Fibroblast of the aortic adventitia (primary cell): Measurements from ENCODE around the gene E2F6. TPM values are rescaled to one million over a fixed set of nuclear protein-coding genes. Genes with fewer than 3 reads are reported as not detected.

Source experiments
- DNase-seq: peaks from one replicate; pipeline ENCODE4 v3.0.0-alpha.2; 2010; ENCODE audit warnings: low read depth
- H3K4me3 ChIP-seq: 2 replicates; pipeline ENCODE4 v1.5.1; 2011; ENCODE audit warnings: low read depth, mild to moderate bottlenecking, control low read depth, low read length, moderate library complexity
- CTCF ChIP-seq: IDR thresholded peaks from 2 replicates; pipeline ENCODE4 v1.5.1; 2011; ENCODE audit warnings: mild to moderate bottlenecking, low read length, control low read depth, inconsistent platforms; ENCODE audit not compliant: insufficient read depth
- total RNA-seq: library from RNA; depleted of rRNA; stranded (reverse); fragments of >200 nt; gene quantifications from 2 replicates; pipeline ENCODE4 v1.2.3, GENCODE V29; 2012; ENCODE audit warnings: low replicate concordance

E2F6 gene
- total RNA-seq, 1 donor, result 11.3 TPM

DNA sequence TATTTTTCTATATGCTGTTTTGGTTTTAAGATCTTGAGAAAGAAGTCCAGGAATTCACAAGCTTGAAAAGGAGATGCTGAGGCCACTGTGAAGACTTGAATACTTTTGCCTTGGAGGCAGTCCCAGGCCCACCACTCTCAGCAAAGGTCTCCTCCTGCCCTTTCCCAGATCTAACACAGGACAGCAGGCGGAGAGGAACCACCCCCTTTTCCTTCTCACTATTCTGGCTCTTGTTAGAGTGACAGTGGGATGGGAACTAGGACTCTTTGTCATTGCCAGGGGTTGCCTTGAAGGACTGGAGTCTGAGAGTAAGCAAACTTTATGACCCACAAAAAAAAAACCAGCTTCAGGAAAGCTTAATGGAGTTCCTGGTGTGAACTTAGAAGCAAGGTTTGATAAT lies 54.7 kb downstream of the E2F6 start:
- TF ChIP-seq CTCF, result no peak

GRCh38 chr2:11410101-11410500 lies 55.9 kb downstream of the E2F6 start:
- no peak for TF ChIP-seq CTCF
- no peak for DNase-seq
- no peak overlapping the region for H3K4me3 ChIP-seq

More for the DNA sequence above, 54.7 kb downstream of the E2F6 start:
- H3K4me3 ChIP-seq, result no peak overlapping the region
- no peak for DNase-seq

DNA sequence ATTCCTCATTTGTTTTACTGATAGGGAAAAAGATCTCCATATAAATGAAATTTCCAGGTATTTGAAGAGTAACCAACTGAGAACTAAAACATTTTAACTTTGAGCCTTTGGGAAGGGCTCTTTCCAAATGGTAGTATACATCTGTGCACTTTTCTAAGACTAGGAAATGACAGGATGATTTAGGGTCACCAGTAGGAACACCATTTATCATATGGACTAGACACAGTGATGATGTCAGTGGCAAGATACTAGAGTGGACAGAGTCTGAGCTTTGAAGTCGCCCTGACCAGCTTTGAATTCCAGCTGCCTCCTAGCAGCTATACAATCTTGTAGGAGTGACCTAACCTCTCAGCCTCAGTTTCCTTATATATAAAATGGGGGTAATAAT lies 56.4 kb downstream of the E2F6 start:
- H3K4me3 ChIP-seq, result no peak overlapping the region
- no peak for DNase-seq
- no peak for TF ChIP-seq CTCF

- no peak for DNase-seq
- no peak overlapping the region for H3K4me3 ChIP-seq
- TF ChIP-seq CTCF, result no peak
Measured at GRCh38 chr2:11408959-11409571, 56.9 kb downstream of the E2F6 start.

DNA sequence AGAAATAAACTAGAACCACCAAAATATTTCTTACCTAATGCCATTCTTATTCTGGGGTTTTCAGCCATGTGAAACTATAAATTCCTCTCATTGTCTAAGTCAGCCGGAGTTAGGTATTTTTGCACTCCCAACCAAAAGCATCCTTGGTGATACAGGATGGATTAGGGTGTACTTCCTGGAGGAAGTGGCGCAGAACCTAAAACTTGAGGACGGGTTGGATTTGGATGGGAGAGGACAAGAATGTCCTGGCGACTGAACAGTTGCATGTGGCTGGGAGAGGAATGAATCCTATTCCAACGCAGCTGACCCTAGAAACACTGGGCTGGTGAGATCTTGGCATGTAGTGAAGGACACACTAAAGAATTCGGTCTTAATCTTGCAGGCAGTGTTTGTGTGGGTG lies 58.5 kb downstream of the E2F6 start:
- no peak for DNase-seq
- no peak for TF ChIP-seq CTCF
- H3K4me3 ChIP-seq, result no peak overlapping the region

- no peak for TF ChIP-seq CTCF
- H3K4me3 ChIP-seq, result no peak overlapping the region
- DNase-seq, result peak; percentile 82
Measured at GRCh38 chr2:11406958-11407381, 59.0 kb downstream of the E2F6 start.

DNA sequence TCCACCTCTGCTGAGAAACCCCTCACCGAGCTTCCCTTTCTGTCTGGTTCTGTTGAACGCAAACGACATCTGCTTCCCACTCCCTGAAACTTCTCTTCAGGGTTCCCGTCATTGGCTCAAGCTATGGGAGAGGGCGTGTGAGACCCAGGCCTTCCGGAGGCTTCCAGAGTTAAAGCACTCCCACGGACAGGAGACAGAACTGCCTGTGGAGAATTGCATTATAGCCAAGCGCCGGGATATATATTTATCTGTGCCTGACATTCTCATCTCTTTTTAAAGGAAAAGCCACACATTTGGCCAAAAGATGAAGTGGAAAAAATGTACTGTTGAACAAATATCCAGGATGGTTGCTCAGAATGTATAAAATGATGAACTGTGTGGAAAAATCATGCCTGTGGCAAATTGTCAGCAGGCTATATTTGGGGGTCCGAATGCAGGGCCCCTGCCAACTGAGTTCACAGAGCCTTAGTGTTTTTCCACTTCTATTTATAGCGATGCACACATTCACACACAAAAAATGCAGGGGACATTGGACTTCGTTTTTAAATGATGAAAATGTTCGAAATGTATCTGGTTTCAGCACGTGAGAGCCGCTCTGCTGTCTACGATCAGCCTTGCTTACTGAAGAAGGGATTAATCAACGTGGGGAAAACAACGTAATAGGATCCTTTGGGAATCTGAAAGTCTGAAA lies 59.5 kb downstream of the E2F6 start:
- peak; percentile 77 for DNase-seq
- TF ChIP-seq CTCF, result no peak
- no peak overlapping the region for H3K4me3 ChIP-seq
